Measurements from ENCODE around the gene KHDRBS2.

The KHDRBS2 gene

DNA sequence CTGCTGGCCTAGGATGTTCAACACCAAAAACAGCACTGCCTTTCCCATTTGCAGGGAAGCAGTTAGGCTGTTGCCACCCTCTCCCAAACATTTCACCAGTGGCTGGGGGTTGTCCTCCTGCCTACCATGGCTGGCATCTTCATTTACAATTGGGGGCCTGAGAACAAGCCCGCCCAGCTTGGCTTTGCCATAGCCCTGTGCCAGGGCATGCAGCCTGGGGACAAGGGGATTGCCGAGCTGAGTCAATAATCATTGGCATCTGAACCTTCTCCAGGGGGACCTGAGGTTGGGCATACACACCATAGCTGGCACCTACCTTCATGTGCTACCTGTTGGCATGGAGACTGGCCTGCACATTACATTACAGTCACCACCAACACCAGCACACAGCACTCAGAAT lies 345.1 kb downstream of the KHDRBS2 start:
- H3K9ac ChIP-seq (ENCODE audit: low read length): no peak overlapping the region
- H3K27ac ChIP-seq (ENCODE audit: low read depth, low read length): no peak overlapping the region
- H3K27me3 ChIP-seq (ENCODE audit: control insufficient read depth in 1 of 2, insufficient read depth in 2 of 2, low read length in 2 of 2): no peaks in the 10 kb centered on the region
- H3K9me3 ChIP-seq (ENCODE audit: low read length): no peaks in the 10 kb centered on the region
- H3K4me1 ChIP-seq (ENCODE audit: insufficient read depth, low read length): no peaks in the 10 kb centered on the region
- H3K36me3 ChIP-seq (ENCODE audit: insufficient read depth, low read length): no peaks in the 10 kb centered on the region
- no peak overlapping the region for H3K4me3 ChIP-seq (ENCODE audit: low read depth in 1 of 2, low read length in 2 of 2)

- H3K9me3 ChIP-seq (ENCODE audit: low read length): no peaks in the 10 kb centered on the region
- H3K36me3 ChIP-seq (ENCODE audit: insufficient read depth, low read length): no peaks in the 10 kb centered on the region
- H3K4me1 ChIP-seq (ENCODE audit: insufficient read depth, low read length): no peaks in the 10 kb centered on the region
- H3K9ac ChIP-seq (ENCODE audit: low read length): no peak overlapping the region
- H3K27ac ChIP-seq (ENCODE audit: low read depth, low read length): no peak overlapping the region
- no peak overlapping the region for H3K4me3 ChIP-seq (ENCODE audit: low read depth in 1 of 2, low read length in 2 of 2)
- H3K27me3 ChIP-seq (ENCODE audit: control insufficient read depth in 1 of 2, insufficient read depth in 2 of 2, low read length in 2 of 2): no peaks in the 10 kb centered on the region
These were observed 350.7 kb downstream of the KHDRBS2 start for GRCh38 chr6:61935242-61935846.

- H3K4me1 ChIP-seq (ENCODE audit: insufficient read depth, low read length): no peaks in the 10 kb centered on the region
- no peaks in the 10 kb centered on the region for H3K27me3 ChIP-seq (ENCODE audit: control insufficient read depth in 1 of 2, insufficient read depth in 2 of 2, low read length in 2 of 2)
- no peaks in the 10 kb centered on the region for H3K9me3 ChIP-seq (ENCODE audit: low read length)
- H3K36me3 ChIP-seq (ENCODE audit: insufficient read depth, low read length): no peaks in the 10 kb centered on the region
- H3K9ac ChIP-seq (ENCODE audit: low read length): no peak overlapping the region
- no peak overlapping the region for H3K27ac ChIP-seq (ENCODE audit: low read depth, low read length)
- no peak overlapping the region for H3K4me3 ChIP-seq (ENCODE audit: low read depth in 1 of 2, low read length in 2 of 2)
These were observed 376.5 kb downstream of the KHDRBS2 start for GRCh38 chr6:61909486-61909885.

DNA sequence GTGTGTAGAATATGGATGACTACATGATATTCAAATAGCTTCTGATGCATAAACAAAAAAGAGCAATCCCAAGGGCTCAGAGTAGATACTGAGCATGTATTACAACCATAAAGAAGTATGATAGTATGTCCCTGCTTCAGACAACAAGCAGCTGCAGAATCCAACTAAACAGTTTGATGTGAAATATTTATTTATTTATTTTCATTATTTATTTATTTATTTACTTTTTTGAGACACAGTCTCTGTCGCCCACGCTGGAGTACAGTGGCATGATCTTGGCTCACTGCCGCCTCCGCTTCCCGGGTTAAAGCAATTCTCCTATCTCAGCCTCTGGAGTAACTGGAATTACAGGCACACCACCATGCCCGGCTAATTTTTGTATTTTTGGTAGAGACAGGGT lies 384.3 kb downstream of the KHDRBS2 start:
- no peak overlapping the region for H3K27ac ChIP-seq (ENCODE audit: low read depth, low read length)
- no peaks in the 10 kb centered on the region for H3K36me3 ChIP-seq (ENCODE audit: insufficient read depth, low read length)
- no peak overlapping the region for H3K9ac ChIP-seq (ENCODE audit: low read length)
- H3K4me1 ChIP-seq (ENCODE audit: insufficient read depth, low read length): no peaks in the 10 kb centered on the region
- no peaks in the 10 kb centered on the region for H3K27me3 ChIP-seq (ENCODE audit: control insufficient read depth in 1 of 2, insufficient read depth in 2 of 2, low read length in 2 of 2)
- no peak overlapping the region for H3K4me3 ChIP-seq (ENCODE audit: low read depth in 1 of 2, low read length in 2 of 2)
- no peaks in the 10 kb centered on the region for H3K9me3 ChIP-seq (ENCODE audit: low read length)

DNA sequence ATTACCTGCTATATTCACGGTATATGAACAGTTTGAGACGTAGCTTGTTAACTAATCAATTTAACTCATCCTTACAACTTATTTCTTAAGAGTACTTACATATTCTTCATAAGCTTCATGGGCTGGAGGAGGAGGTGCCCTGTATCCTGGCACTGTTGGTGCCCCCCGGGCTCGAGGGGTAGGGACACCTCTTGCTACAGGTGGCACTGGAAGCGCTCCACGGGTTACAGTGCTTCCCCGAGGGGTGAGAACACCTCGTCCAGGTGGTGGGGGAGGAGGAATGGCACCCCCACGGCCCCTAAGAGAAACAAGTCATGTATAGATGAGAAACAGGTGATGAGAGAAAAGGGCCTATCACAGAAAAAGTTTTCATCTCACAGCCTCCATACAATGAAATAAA lies 391.5 kb downstream of the KHDRBS2 start:
- no peak overlapping the region for H3K9ac ChIP-seq (ENCODE audit: low read length)
- H3K4me3 ChIP-seq (ENCODE audit: low read depth in 1 of 2, low read length in 2 of 2): no peak overlapping the region
- no peaks in the 10 kb centered on the region for H3K36me3 ChIP-seq (ENCODE audit: insufficient read depth, low read length)
- H3K9me3 ChIP-seq (ENCODE audit: low read length): no peaks in the 10 kb centered on the region
- H3K27me3 ChIP-seq (ENCODE audit: control insufficient read depth in 1 of 2, insufficient read depth in 2 of 2, low read length in 2 of 2): no peaks in the 10 kb centered on the region
- no peaks in the 10 kb centered on the region for H3K4me1 ChIP-seq (ENCODE audit: insufficient read depth, low read length)
- no peak overlapping the region for H3K27ac ChIP-seq (ENCODE audit: low read depth, low read length)

GRCh38 chr6:61887423-61887822 lies 398.6 kb downstream of the KHDRBS2 start:
- Histone ChIP-seq H3K9ac (ENCODE audit: low read length) (no peak overlapping the region), H3K27me3 (ENCODE audit: control insufficient read depth in 1 of 2, insufficient read depth in 2 of 2, low read length in 2 of 2) (no peaks in the 10 kb centered on the region), H3K4me3 (ENCODE audit: low read depth in 1 of 2, low read length in 2 of 2) (no peak overlapping the region), H3K9me3 (ENCODE audit: low read length) (no peaks in the 10 kb centered on the region), H3K36me3 (ENCODE audit: insufficient read depth, low read length) (no peaks in the 10 kb centered on the region), H3K4me1 (ENCODE audit: insufficient read depth, low read length) (no peaks in the 10 kb centered on the region), H3K27ac (ENCODE audit: low read depth, low read length) (no peak overlapping the region)

DNA sequence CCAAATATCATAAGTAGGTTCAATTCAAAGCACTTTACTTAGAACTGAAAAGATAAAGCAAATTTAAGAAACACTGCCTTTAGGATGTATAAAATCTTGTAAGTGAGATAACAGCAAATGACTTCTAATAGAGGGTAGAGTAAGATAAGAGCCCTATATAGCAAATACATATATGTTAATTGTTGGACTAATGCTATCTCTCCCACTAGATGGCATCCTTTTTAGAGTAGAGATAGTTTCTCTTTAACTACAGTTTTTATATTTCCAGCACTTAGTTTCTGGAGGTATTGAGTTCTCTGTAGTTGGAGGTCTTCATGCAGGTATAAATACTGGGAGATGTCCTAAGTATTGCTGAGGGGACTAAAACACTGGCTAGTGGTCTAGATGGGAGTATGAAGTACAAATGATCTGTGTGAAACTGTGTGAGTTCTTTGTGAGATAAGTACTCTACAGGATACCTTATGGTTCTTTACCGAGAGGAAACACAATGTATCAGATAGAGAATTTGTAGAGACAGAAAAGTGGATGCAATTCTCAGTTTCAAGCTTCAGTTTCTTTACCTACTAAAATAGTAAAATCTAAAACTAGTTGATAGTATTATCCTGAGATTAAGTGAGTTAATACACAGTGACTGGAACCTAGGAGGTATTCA lies 399.3 kb downstream of the KHDRBS2 start:
- no peaks in the 10 kb centered on the region for H3K9me3 ChIP-seq (ENCODE audit: low read length)
- no peak overlapping the region for H3K27ac ChIP-seq (ENCODE audit: low read depth, low read length)
- H3K4me1 ChIP-seq (ENCODE audit: insufficient read depth, low read length): no peaks in the 10 kb centered on the region
- no peaks in the 10 kb centered on the region for H3K27me3 ChIP-seq (ENCODE audit: control insufficient read depth in 1 of 2, insufficient read depth in 2 of 2, low read length in 2 of 2)
- H3K4me3 ChIP-seq (ENCODE audit: low read depth in 1 of 2, low read length in 2 of 2): no peak overlapping the region
- no peak overlapping the region for H3K9ac ChIP-seq (ENCODE audit: low read length)
- H3K36me3 ChIP-seq (ENCODE audit: insufficient read depth, low read length): no peaks in the 10 kb centered on the region

- Histone ChIP-seq H3K4me3 (ENCODE audit: low read depth in 1 of 2, low read length in 2 of 2) (no peak overlapping the region), H3K36me3 (ENCODE audit: insufficient read depth, low read length) (no peaks in the 10 kb centered on the region), H3K27me3 (ENCODE audit: control insufficient read depth in 1 of 2, insufficient read depth in 2 of 2, low read length in 2 of 2) (no peaks in the 10 kb centered on the region), H3K9me3 (ENCODE audit: low read length) (no peaks in the 10 kb centered on the region), H3K4me1 (ENCODE audit: insufficient read depth, low read length) (no peaks in the 10 kb centered on the region), H3K27ac (ENCODE audit: low read depth, low read length) (no peak overlapping the region), H3K9ac (ENCODE audit: low read length) (no peak overlapping the region)
These were observed 416.2 kb downstream of the KHDRBS2 start for GRCh38 chr6:61869632-61870400.

DNA sequence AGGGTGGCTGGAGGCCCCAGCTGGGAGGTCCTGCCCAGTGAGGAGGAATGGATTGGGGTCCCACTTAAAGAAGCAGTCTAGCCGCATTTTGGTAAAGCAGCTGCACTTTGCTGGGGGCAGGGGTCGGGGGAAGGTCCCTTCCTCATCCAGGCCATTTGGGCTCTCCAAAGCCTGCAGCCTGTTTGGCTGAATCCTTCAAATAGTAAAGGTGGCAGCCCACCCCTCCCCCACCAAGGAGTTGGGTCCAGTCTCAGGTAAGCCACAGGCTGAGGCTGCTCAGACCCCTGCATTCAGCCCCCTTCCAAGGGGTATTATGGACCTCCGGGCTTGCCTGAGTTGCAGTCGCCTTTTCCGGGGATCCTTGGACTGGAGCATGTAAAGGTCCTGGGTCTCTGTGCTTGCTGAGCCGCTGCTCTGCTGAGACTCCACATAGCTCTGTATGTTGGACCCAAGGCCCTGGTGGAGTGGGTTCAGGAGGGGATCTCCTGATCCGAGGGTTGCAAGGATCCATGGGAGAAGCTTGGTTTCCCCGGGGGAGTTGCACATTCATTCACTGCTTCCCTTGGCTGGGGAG lies 417.4 kb downstream of the KHDRBS2 start:
- no peaks in the 10 kb centered on the region for H3K27me3 ChIP-seq (ENCODE audit: control insufficient read depth in 1 of 2, insufficient read depth in 2 of 2, low read length in 2 of 2)
- H3K36me3 ChIP-seq (ENCODE audit: insufficient read depth, low read length): no peaks in the 10 kb centered on the region
- H3K4me3 ChIP-seq (ENCODE audit: low read depth in 1 of 2, low read length in 2 of 2): no peak overlapping the region
- H3K9ac ChIP-seq (ENCODE audit: low read length): no peak overlapping the region
- H3K27ac ChIP-seq (ENCODE audit: low read depth, low read length): no peak overlapping the region
- H3K4me1 ChIP-seq (ENCODE audit: insufficient read depth, low read length): no peaks in the 10 kb centered on the region
- no peaks in the 10 kb centered on the region for H3K9me3 ChIP-seq (ENCODE audit: low read length)

GRCh38 chr6:61867635-61868034 lies 418.4 kb downstream of the KHDRBS2 start:
- Histone ChIP-seq H3K4me3 (ENCODE audit: low read depth in 1 of 2, low read length in 2 of 2) (no peak overlapping the region), H3K36me3 (ENCODE audit: insufficient read depth, low read length) (no peaks in the 10 kb centered on the region), H3K27me3 (ENCODE audit: control insufficient read depth in 1 of 2, insufficient read depth in 2 of 2, low read length in 2 of 2) (no peaks in the 10 kb centered on the region), H3K9me3 (ENCODE audit: low read length) (no peaks in the 10 kb centered on the region), H3K9ac (ENCODE audit: low read length) (no peak overlapping the region), H3K27ac (ENCODE audit: low read depth, low read length) (no peak overlapping the region), H3K4me1 (ENCODE audit: insufficient read depth, low read length) (no peaks in the 10 kb centered on the region)

DNA sequence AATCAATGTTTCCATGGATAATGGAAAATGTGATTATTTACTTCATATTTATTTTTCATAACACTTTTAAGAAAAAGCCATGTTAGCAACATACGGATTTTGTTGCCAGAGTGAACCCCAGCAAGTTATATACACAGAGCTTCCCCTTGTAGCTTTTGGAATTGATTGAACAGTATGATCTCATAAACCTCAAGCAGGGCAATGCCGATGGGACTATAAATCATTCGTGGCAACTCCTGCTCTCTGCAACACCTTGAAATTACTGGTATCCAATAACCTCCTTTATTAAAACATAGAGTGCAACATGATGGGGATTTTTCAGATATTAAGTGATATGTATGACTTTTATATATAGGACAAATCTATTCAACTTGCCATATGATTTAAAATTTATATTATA lies 428.5 kb downstream of the KHDRBS2 start:
- no peak overlapping the region for H3K27ac ChIP-seq (ENCODE audit: low read depth, low read length)
- no peaks in the 10 kb centered on the region for H3K36me3 ChIP-seq (ENCODE audit: insufficient read depth, low read length)
- H3K27me3 ChIP-seq (ENCODE audit: control insufficient read depth in 1 of 2, insufficient read depth in 2 of 2, low read length in 2 of 2): no peaks in the 10 kb centered on the region
- H3K9me3 ChIP-seq (ENCODE audit: low read length): no peaks in the 10 kb centered on the region
- no peak overlapping the region for H3K9ac ChIP-seq (ENCODE audit: low read length)
- no peak overlapping the region for H3K4me3 ChIP-seq (ENCODE audit: low read depth in 1 of 2, low read length in 2 of 2)
- H3K4me1 ChIP-seq (ENCODE audit: insufficient read depth, low read length): no peaks in the 10 kb centered on the region

All from muscle layer of colon (tissue), 2 donors.